NB4 (cell line): ENCODE results near the gene AIG1.

ENCODE experiments used
- MYC ChIP-seq: IDR thresholded peaks from 2 replicates; pipeline ENCODE4 v1.6.1; 2011; ENCODE audit warnings: low read depth, low read length
- POLR2A ChIP-seq: IDR thresholded peaks from 2 replicates; pipeline ENCODE4 v1.6.1; 2011; ENCODE audit warnings: mild to moderate bottlenecking; ENCODE audit not compliant: insufficient read length; ENCODE audit errors: extremely low read depth
- TF ChIP-seq, protein P1 (sequence below): IDR thresholded peaks from one replicate; pipeline ENCODE4 v1.5.1; 2012; ENCODE audit warnings: low read depth, low read length
- TF ChIP-seq, protein P2 (sequence below): IDR thresholded peaks from 2 replicates; pipeline ENCODE4 v1.6.1; 2011; ENCODE audit warnings: low read depth, low read length

- no peak for TF ChIP-seq POLR2A
- TF ChIP-seq, protein P1, sequence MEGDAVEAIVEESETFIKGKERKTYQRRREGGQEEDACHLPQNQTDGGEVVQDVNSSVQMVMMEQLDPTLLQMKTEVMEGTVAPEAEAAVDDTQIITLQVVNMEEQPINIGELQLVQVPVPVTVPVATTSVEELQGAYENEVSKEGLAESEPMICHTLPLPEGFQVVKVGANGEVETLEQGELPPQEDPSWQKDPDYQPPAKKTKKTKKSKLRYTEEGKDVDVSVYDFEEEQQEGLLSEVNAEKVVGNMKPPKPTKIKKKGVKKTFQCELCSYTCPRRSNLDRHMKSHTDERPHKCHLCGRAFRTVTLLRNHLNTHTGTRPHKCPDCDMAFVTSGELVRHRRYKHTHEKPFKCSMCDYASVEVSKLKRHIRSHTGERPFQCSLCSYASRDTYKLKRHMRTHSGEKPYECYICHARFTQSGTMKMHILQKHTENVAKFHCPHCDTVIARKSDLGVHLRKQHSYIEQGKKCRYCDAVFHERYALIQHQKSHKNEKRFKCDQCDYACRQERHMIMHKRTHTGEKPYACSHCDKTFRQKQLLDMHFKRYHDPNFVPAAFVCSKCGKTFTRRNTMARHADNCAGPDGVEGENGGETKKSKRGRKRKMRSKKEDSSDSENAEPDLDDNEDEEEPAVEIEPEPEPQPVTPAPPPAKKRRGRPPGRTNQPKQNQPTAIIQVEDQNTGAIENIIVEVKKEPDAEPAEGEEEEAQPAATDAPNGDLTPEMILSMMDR, result no peak
- TF ChIP-seq, protein P2, sequence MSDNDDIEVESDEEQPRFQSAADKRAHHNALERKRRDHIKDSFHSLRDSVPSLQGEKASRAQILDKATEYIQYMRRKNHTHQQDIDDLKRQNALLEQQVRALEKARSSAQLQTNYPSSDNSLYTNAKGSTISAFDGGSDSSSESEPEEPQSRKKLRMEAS, result no peak
- no peak for TF ChIP-seq MYC
These were observed 278.5 kb downstream of the AIG1 start for GRCh38 chr6:143339223-143339622.
